ENCODE results near the gene PXN. TPM values are rescaled to one million over a fixed set of nuclear protein-coding genes. Genes with fewer than 3 reads are reported as not detected.

The PXN gene
- polyA plus RNA-seq, 1 donor from 2014 or later, result 5.9 TPM

DNA sequence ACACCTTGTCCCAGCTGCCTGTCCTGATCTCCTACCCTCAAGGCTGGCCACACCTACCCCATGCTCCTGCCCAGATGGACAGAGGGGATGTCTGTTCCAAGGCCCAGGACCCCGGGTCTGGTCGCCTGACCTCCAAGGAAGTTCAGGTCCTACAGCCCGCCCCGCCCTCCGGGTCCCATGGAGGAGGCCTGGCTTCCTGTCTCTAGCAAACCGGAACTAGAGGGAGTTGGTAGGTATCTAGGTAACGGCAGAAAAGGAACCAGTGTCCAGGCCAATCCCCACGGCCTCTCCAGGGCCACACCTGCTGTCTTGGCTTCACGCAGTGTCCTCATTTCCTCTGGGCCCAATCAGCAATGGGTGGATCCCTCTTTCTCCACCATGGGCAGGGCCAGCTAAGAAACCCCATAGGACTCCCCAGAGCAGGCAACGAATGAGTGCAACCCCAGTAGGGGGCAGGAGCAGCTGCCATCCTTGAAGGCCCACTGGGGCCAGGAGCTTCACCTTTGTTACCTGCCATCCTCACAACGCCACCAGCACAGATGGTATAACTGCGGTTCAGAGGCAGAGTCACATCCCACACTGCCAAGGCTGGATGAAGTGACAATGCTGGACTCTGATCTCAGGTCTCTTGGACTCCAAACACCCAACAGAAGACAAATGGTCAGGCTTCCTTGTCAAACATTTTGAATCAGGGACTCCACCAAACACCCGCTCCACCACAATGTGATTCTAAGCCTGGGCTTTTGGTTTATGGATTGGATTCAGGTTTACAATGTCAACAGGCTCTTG lies 39.5 kb downstream of the PXN start:
- Histone ChIP-seq H2AFZ (ENCODE audit: low read depth, low read length) (no peak overlapping the region), H3K36me3 (ENCODE audit: insufficient read depth, low read length) (peaks cover 7% of the 10 kb centered on the region), H3K9me3 (ENCODE audit: low read length) (no peaks in the 10 kb centered on the region), H3F3A (ENCODE audit: insufficient read depth, low read length, poor library complexity, severe bottlenecking) (no peaks in the 10 kb centered on the region), H3K27ac (ENCODE audit: low read length) (no peak overlapping the region), H3K79me2 (replicated peaks; ENCODE audit: insufficient read depth, low read length) (no peaks in the 10 kb centered on the region), H3K4me2 (ENCODE audit: low read length) (no peak overlapping the region), H3K9me2 (ENCODE audit: insufficient read depth, low read length) (no peaks in the 10 kb centered on the region), H3K27me3 (ENCODE audit: insufficient read depth, low read depth, low read length) (no peaks in the 10 kb centered on the region), H3K4me3 (ENCODE audit: low read length) (no peak overlapping the region), H4K20me1 (ENCODE audit: insufficient read depth) (no peaks in the 10 kb centered on the region), H3K9ac (ENCODE audit: low read length) (no peak overlapping the region)
- TF ChIP-seq MXI1 (conservative IDR thresholded peaks at IDR 0.05; ENCODE audit: poor library complexity, severe bottlenecking), result no peak
- TF ChIP-seq EP300 (conservative IDR thresholded peaks at IDR 0.05; ENCODE audit: poor library complexity, severe bottlenecking), result no peak
- no peak for TF ChIP-seq TAF1 (IDR thresholded peaks at IDR 0.05; ENCODE audit: low read depth)
- no peak for TF ChIP-seq SMC3 (conservative IDR thresholded peaks at IDR 0.05; ENCODE audit: poor library complexity)
- TF ChIP-seq RAD21 (conservative IDR thresholded peaks at IDR 0.05), result no peak
- TF ChIP-seq, protein P1, sequence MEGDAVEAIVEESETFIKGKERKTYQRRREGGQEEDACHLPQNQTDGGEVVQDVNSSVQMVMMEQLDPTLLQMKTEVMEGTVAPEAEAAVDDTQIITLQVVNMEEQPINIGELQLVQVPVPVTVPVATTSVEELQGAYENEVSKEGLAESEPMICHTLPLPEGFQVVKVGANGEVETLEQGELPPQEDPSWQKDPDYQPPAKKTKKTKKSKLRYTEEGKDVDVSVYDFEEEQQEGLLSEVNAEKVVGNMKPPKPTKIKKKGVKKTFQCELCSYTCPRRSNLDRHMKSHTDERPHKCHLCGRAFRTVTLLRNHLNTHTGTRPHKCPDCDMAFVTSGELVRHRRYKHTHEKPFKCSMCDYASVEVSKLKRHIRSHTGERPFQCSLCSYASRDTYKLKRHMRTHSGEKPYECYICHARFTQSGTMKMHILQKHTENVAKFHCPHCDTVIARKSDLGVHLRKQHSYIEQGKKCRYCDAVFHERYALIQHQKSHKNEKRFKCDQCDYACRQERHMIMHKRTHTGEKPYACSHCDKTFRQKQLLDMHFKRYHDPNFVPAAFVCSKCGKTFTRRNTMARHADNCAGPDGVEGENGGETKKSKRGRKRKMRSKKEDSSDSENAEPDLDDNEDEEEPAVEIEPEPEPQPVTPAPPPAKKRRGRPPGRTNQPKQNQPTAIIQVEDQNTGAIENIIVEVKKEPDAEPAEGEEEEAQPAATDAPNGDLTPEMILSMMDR (IDR thresholded peaks at IDR 0.05; ENCODE audit: poor library complexity, severe bottlenecking), result no peak
- TF ChIP-seq EZH2 (IDR thresholded peaks at IDR 0.05; ENCODE audit: borderline replicate concordance, insufficient read depth, low read length, poor library complexity, severe bottlenecking), result no peak
- TF ChIP-seq, protein P2, sequence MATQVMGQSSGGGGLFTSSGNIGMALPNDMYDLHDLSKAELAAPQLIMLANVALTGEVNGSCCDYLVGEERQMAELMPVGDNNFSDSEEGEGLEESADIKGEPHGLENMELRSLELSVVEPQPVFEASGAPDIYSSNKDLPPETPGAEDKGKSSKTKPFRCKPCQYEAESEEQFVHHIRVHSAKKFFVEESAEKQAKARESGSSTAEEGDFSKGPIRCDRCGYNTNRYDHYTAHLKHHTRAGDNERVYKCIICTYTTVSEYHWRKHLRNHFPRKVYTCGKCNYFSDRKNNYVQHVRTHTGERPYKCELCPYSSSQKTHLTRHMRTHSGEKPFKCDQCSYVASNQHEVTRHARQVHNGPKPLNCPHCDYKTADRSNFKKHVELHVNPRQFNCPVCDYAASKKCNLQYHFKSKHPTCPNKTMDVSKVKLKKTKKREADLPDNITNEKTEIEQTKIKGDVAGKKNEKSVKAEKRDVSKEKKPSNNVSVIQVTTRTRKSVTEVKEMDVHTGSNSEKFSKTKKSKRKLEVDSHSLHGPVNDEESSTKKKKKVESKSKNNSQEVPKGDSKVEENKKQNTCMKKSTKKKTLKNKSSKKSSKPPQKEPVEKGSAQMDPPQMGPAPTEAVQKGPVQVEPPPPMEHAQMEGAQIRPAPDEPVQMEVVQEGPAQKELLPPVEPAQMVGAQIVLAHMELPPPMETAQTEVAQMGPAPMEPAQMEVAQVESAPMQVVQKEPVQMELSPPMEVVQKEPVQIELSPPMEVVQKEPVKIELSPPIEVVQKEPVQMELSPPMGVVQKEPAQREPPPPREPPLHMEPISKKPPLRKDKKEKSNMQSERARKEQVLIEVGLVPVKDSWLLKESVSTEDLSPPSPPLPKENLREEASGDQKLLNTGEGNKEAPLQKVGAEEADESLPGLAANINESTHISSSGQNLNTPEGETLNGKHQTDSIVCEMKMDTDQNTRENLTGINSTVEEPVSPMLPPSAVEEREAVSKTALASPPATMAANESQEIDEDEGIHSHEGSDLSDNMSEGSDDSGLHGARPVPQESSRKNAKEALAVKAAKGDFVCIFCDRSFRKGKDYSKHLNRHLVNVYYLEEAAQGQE (IDR thresholded peaks at IDR 0.05; ENCODE audit: borderline replicate concordance), result no peak
- TF ChIP-seq POLR2AphosphoS5 (IDR thresholded peaks at IDR 0.05), result no peak

GRCh38 chr12:120225200-120225558 lies 40.4 kb downstream of the PXN start:
- Histone ChIP-seq H3K4me3 (ENCODE audit: low read length) (no peak overlapping the region), H3K4me2 (ENCODE audit: low read length) (no peak overlapping the region), H3K9ac (ENCODE audit: low read length) (peak overlapping the region; percentile 13), H2AFZ (ENCODE audit: low read depth, low read length) (no peak overlapping the region), H3F3A (ENCODE audit: insufficient read depth, low read length, poor library complexity, severe bottlenecking) (no peaks in the 10 kb centered on the region), H3K36me3 (ENCODE audit: insufficient read depth, low read length) (peaks cover 7% of the 10 kb centered on the region), H3K9me2 (ENCODE audit: insufficient read depth, low read length) (no peaks in the 10 kb centered on the region), H4K20me1 (ENCODE audit: insufficient read depth) (no peaks in the 10 kb centered on the region), H3K27me3 (ENCODE audit: insufficient read depth, low read depth, low read length) (no peaks in the 10 kb centered on the region), H3K9me3 (ENCODE audit: low read length) (no peaks in the 10 kb centered on the region), H3K79me2 (replicated peaks; ENCODE audit: insufficient read depth, low read length) (no peaks in the 10 kb centered on the region), H3K27ac (ENCODE audit: low read length) (no peak overlapping the region)
- TF ChIP-seq EP300 (conservative IDR thresholded peaks at IDR 0.05; ENCODE audit: poor library complexity, severe bottlenecking), result no peak
- TF ChIP-seq POLR2AphosphoS5 (IDR thresholded peaks at IDR 0.05), result peak; percentile 43
